Stomach (tissue), 4 donors: ENCODE data around the gene NPNT.

Source experiments
- POLR2A ChIP-seq, 4 donors: fragments of 450-650 bp; IDR thresholded peaks; one replicate each; pipeline ENCODE4 v1.6.1; 2016; ENCODE audit warnings: antibody characterized with exemption in 4 of 4, control low read depth in 2 of 4, mild to moderate bottlenecking in 1 of 4, moderate library complexity in 1 of 4
- POLR2AphosphoS5 ChIP-seq, 3 donors: sonication (generic); formaldehyde crosslinking; IDR thresholded peaks; one replicate each; pipeline ENCODE4 v1.6.1; 2016; ENCODE audit warnings: antibody characterized with exemption in 3 of 3
- TF ChIP-seq, protein P1 (sequence below), 7 experiments: fragments of 450-650 bp in 4 of 7; fragments of 200-600 bp in 3 of 7; sonication (generic) in 3 of 7; IDR thresholded peaks; one replicate each; pipeline ENCODE4 v1.5.1; 2016 to 2019; ENCODE audit warnings: antibody characterized with exemption in 7 of 7, control low read depth in 2 of 7, mild to moderate bottlenecking in 1 of 7

DNA sequence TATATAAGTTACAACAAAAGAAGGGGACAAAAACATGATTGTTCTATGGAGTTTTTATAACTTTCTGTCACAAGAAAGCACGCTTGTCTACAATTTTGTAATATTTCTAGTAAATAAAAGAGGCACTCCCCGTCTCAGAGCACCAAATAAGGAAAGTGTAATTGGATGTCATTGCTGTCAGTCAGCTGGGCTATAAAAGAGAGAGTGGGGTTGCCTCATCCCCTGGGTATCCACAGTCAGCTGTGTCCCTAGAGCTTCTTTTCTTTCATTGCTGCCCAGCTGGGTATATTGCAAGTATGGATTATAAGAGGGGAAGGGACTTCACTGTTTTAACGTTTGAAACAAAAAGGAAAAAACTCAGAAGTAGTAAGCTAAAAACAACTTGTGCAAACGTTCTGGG lies 61.3 kb downstream of the NPNT start:
- TF ChIP-seq, protein P1, sequence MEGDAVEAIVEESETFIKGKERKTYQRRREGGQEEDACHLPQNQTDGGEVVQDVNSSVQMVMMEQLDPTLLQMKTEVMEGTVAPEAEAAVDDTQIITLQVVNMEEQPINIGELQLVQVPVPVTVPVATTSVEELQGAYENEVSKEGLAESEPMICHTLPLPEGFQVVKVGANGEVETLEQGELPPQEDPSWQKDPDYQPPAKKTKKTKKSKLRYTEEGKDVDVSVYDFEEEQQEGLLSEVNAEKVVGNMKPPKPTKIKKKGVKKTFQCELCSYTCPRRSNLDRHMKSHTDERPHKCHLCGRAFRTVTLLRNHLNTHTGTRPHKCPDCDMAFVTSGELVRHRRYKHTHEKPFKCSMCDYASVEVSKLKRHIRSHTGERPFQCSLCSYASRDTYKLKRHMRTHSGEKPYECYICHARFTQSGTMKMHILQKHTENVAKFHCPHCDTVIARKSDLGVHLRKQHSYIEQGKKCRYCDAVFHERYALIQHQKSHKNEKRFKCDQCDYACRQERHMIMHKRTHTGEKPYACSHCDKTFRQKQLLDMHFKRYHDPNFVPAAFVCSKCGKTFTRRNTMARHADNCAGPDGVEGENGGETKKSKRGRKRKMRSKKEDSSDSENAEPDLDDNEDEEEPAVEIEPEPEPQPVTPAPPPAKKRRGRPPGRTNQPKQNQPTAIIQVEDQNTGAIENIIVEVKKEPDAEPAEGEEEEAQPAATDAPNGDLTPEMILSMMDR (IDR thresholded peaks at IDR 0.05), result no peak
- TF ChIP-seq POLR2A (IDR thresholded peaks at IDR 0.05), result no peak
- no peak for TF ChIP-seq POLR2AphosphoS5 (IDR thresholded peaks at IDR 0.05)
